OCI-LY7 (cell line): ENCODE measurements around the gene ST6GALNAC5. TPM values are rescaled to one million over a fixed set of nuclear protein-coding genes. Genes with fewer than 3 reads are reported as not detected.
"Not testable (repeated sequence)": the region's sequence is repeated elsewhere in the genome, so short reads cannot be mapped to it uniquely, and the experiment has no call there.

Source experiments
- BruUV-seq: library from RNA; stranded (reverse); fragments of 400-500 nt; replicated peaks from 2 replicates; lab custom pipeline; 2021; lab: Mats Ljungman, UMichigan
- CTCF ChIA-PET: fragments of 300-600 bp; sonication (Branson Sonifier 250); formaldehyde crosslinking; loops from one replicate; lab custom pipeline; 2022; ENCODE audit warnings: antibody characterized with exemption; ENCODE audit not compliant: unreplicated experiment; lab: Charles Lee
- POLR2A ChIA-PET: fragments of 300-600 bp; sonication (Branson Sonifier 250); formaldehyde crosslinking; loops from one replicate; lab custom pipeline; 2022; ENCODE audit warnings: antibody characterized with exemption; lab: Charles Lee
- DNase-seq: peaks from one replicate; pipeline ENCODE4 v3.0.0-alpha.2; 2015; ENCODE audit warnings: low spot score
- H2AFZ ChIP-seq: fragments of 200-600 bp; sonication (generic), shearing (Covaris generic); 2 replicates; pipeline ENCODE4 v1.6.1; 2014; ENCODE audit warnings: mild to moderate bottlenecking, antibody characterized with exemption, low read length, moderate library complexity
- H3K27ac ChIP-seq: fragments of 200-600 bp; sonication (generic); 2 replicates; pipeline ENCODE4 v1.5.1; 2014; ENCODE audit warnings: mixed run types, low read depth, mild to moderate bottlenecking, moderate library complexity, low read length, inconsistent platforms; ENCODE audit not compliant: poor library complexity, severe bottlenecking
- H3K36me3 ChIP-seq: fragments of 200-600 bp; sonication (generic); 2 replicates; pipeline ENCODE4 v1.6.1; 2014; ENCODE audit warnings: mild to moderate bottlenecking, antibody characterized with exemption, low read length, moderate library complexity, mixed read lengths; ENCODE audit not compliant: insufficient read depth
- H3K4me1 ChIP-seq: fragments of 200-600 bp; sonication (generic); 2 replicates; pipeline ENCODE4 v1.5.1; 2014; ENCODE audit warnings: mild to moderate bottlenecking, low read length; ENCODE audit not compliant: insufficient read depth, poor library complexity, severe bottlenecking
- H3K4me2 ChIP-seq: fragments of 200-600 bp; sonication (generic); 2 replicates; pipeline ENCODE4 v1.6.1; 2014; ENCODE audit warnings: mild to moderate bottlenecking, low read length
- H3K4me3 ChIP-seq: fragments of 200-600 bp; sonication (generic); 2 replicates; pipeline ENCODE4 v1.5.1; 2014; ENCODE audit warnings: mild to moderate bottlenecking, low read depth, low read length; ENCODE audit not compliant: poor library complexity, severe bottlenecking
- H3K79me2 ChIP-seq: fragments of 200-600 bp; sonication (generic); 2 replicates; pipeline ENCODE4 v1.6.1; 2016; ENCODE audit warnings: low read depth, mild to moderate bottlenecking, low read length, moderate library complexity, mixed read lengths; ENCODE audit not compliant: insufficient read depth
- H3K9me2 ChIP-seq: fragments of 200-600 bp; sonication (generic); 2 replicates; pipeline ENCODE4 v1.6.1; 2016; ENCODE audit warnings: mild to moderate bottlenecking, low read length, mixed read lengths; ENCODE audit not compliant: insufficient read depth
- H3K9me3 ChIP-seq: fragments of 200-600 bp; sonication (generic); 2 replicates; pipeline ENCODE4 v1.6.1; 2014; ENCODE audit warnings: mild to moderate bottlenecking, mixed run types, low read length, mixed read lengths
- H4K20me1 ChIP-seq: fragments of 200-600 bp; sonication (generic); 2 replicates; pipeline ENCODE4 v1.6.1; 2014; ENCODE audit warnings: mild to moderate bottlenecking, antibody characterized with exemption, low read length, moderate library complexity, mixed read lengths; ENCODE audit not compliant: insufficient read depth
- CTCF ChIP-seq: fragments of 200-600 bp; sonication (generic); conservative IDR thresholded peaks from 2 replicates; pipeline ENCODE4 v1.5.1; 2014; ENCODE audit warnings: mild to moderate bottlenecking, antibody characterized with exemption, low read length, moderate library complexity, mixed read lengths
- EZH2phosphoT487 ChIP-seq: fragments of 200-600 bp; sonication (generic); IDR thresholded peaks from 2 replicates; pipeline ENCODE4 v1.6.1; 2018; ENCODE audit warnings: low read depth, borderline replicate concordance, mild to moderate bottlenecking, mixed run types, antibody characterized with exemption, low read length, moderate library complexity, mixed read lengths
- intact Hi-C: fragments of 100-400 bp; cut with micrococcal nuclease; formaldehyde crosslinking; loops from one replicate; pipeline ENCODE4 v1.10.0; 2022; ENCODE audit not compliant: unreplicated experiment
- total RNA-seq, 2 experiments: library from RNA; depleted of rRNA in 1 of 2; stranded (reverse); fragments of >200 nt in 1 of 2; shearing (Covaris generic) in 1 of 2; gene quantifications; 2 replicates each; pipeline ENCODE4 v1.2.3, GENCODE V29; 2014 to 2022

The ST6GALNAC5 gene
- total RNA-seq, 2 experiments from 2014 or later: not detected

GRCh38 chr1:76961820-76962207, 94.5 kb downstream of the ST6GALNAC5 start:
- Histone ChIP-seq H2AFZ (no peak overlapping the region), H3K27ac (no peak overlapping the region), H3K4me2 (no peak overlapping the region), H3K36me3 (no peaks in the 10 kb centered on the region), H4K20me1 (no peaks in the 10 kb centered on the region), H3K9me3 (no peaks in the 10 kb centered on the region), H3K4me1 (no peaks in the 10 kb centered on the region), H3K9me2 (no peaks in the 10 kb centered on the region), H3K79me2 (no peaks in the 10 kb centered on the region), H3K4me3 (no peak overlapping the region)
- CTCF ChIA-PET: no interaction called here
- POLR2A ChIA-PET: no interaction called here
- intact Hi-C loops: no loop called here
- no TSS peak for BruUV-seq
- TF ChIP-seq CTCF: no peak
- no peak for TF ChIP-seq EZH2phosphoT487
- no peak for DNase-seq

GRCh38 chr1:76981267-76981666, 114.0 kb downstream of the ST6GALNAC5 start:
- H3K27ac ChIP-seq, H2AFZ ChIP-seq, H3K36me3 ChIP-seq, H4K20me1 ChIP-seq, H3K9me3 ChIP-seq, POLR2A ChIA-PET, H3K4me3 ChIP-seq, DNase-seq, intact Hi-C loops, H3K4me2 ChIP-seq, H3K4me1 ChIP-seq, H3K79me2 ChIP-seq, CTCF ChIA-PET, H3K9me2 ChIP-seq, BruUV-seq: not testable (repeated sequence)

GRCh38 chr1:76989976-76990375, 122.7 kb downstream of the ST6GALNAC5 start:
- intact Hi-C loops: no loop called here
- TF ChIP-seq EZH2phosphoT487 (no peak), CTCF (no peak)
- H3K9me2 ChIP-seq: no peaks in the 10 kb centered on the region
- no peak overlapping the region for H3K4me3 ChIP-seq
- no peaks in the 10 kb centered on the region for H3K79me2 ChIP-seq
- DNase-seq: no peak
- CTCF ChIA-PET: no interaction called here
- H3K9me3 ChIP-seq: no peaks in the 10 kb centered on the region
- no TSS peak for BruUV-seq
- H3K27ac ChIP-seq: no peak overlapping the region
- H3K4me1 ChIP-seq: no peaks in the 10 kb centered on the region
- POLR2A ChIA-PET: no interaction called here
- no peak overlapping the region for H3K4me2 ChIP-seq
- no peak overlapping the region for H2AFZ ChIP-seq
- no peaks in the 10 kb centered on the region for H4K20me1 ChIP-seq
- H3K36me3 ChIP-seq: no peaks in the 10 kb centered on the region
